Stomach (tissue), 4 donors: Measurements from ENCODE around the gene RPE65.

Source experiments
- EP300 ChIP-seq: sonication (generic); formaldehyde crosslinking; IDR thresholded peaks from one replicate; pipeline ENCODE4 v1.6.1; 2017; ENCODE audit warnings: antibody characterized with exemption
- POLR2A ChIP-seq, 4 donors: fragments of 450-650 bp; IDR thresholded peaks; one replicate each; pipeline ENCODE4 v1.6.1; 2016; ENCODE audit warnings: antibody characterized with exemption in 4 of 4, control low read depth in 2 of 4, mild to moderate bottlenecking in 1 of 4, moderate library complexity in 1 of 4
- POLR2AphosphoS5 ChIP-seq, 3 donors: sonication (generic); formaldehyde crosslinking; IDR thresholded peaks; one replicate each; pipeline ENCODE4 v1.6.1; 2016; ENCODE audit warnings: antibody characterized with exemption in 3 of 3
- TF ChIP-seq, protein P1 (sequence below), 7 experiments: fragments of 450-650 bp in 4 of 7; fragments of 200-600 bp in 3 of 7; sonication (generic) in 3 of 7; IDR thresholded peaks; one replicate each; pipeline ENCODE4 v1.5.1; 2016 to 2019; ENCODE audit warnings: antibody characterized with exemption in 7 of 7, control low read depth in 2 of 7, mild to moderate bottlenecking in 1 of 7

GRCh38 chr1:68383092-68383491 is 66.7 kb downstream of the RPE65 start:
- TF ChIP-seq, protein P1, sequence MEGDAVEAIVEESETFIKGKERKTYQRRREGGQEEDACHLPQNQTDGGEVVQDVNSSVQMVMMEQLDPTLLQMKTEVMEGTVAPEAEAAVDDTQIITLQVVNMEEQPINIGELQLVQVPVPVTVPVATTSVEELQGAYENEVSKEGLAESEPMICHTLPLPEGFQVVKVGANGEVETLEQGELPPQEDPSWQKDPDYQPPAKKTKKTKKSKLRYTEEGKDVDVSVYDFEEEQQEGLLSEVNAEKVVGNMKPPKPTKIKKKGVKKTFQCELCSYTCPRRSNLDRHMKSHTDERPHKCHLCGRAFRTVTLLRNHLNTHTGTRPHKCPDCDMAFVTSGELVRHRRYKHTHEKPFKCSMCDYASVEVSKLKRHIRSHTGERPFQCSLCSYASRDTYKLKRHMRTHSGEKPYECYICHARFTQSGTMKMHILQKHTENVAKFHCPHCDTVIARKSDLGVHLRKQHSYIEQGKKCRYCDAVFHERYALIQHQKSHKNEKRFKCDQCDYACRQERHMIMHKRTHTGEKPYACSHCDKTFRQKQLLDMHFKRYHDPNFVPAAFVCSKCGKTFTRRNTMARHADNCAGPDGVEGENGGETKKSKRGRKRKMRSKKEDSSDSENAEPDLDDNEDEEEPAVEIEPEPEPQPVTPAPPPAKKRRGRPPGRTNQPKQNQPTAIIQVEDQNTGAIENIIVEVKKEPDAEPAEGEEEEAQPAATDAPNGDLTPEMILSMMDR (IDR thresholded peaks at IDR 0.05): no peak
- TF ChIP-seq POLR2AphosphoS5 (IDR thresholded peaks at IDR 0.05) (no peak), POLR2A (IDR thresholded peaks at IDR 0.05) (no peak), EP300 (no peak)
